ENCODE measurements around the gene EXOSC10.
"Not testable (repeated sequence)": the region's sequence is repeated elsewhere in the genome, so short reads cannot be mapped to it uniquely, and the experiment has no call there.

EXOSC10 gene

DNA sequence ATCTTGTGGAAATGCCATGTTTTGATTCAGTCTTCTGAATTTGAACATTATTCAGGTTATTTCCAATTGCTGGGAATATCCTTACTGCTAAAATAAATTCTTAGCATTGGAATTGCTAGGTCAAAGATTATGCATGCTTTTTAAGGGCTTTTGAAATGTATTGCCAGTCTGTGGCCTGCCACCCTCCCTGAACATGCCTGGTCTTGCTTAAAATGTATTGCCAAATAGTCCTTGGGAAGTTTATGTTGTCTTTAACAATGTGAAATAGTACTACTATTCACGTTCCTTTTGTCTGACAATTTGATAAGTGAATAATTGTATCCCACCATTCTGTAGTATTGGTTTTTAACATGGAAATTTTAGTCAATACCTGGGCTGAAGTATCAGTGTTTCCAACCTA, 73.6 kb downstream of the EXOSC10 start:
- ChIA-PET CTCF (no interaction called here), POLR2A (no interaction called here)
- TF ChIP-seq SP1 (IDR thresholded peaks at IDR 0.05) (no peak), BHLHE40 (IDR thresholded peaks at IDR 0.05; ENCODE audit: borderline replicate concordance) (no peak), CTBP1 (IDR thresholded peaks at IDR 0.05; ENCODE audit: borderline replicate concordance) (no peak), SUZ12 (IDR thresholded peaks at IDR 0.05) (no peak), FOXK2 (IDR thresholded peaks at IDR 0.05) (no peak), HDGF (IDR thresholded peaks at IDR 0.05; ENCODE audit: borderline replicate concordance) (no peak), TARDBP (IDR thresholded peaks at IDR 0.05) (no peak), FOXM1 (IDR thresholded peaks at IDR 0.05; ENCODE audit: borderline replicate concordance) (no peak), LEF1 (IDR thresholded peaks at IDR 0.05; ENCODE audit: borderline replicate concordance) (no peak), ZNF384 (IDR thresholded peaks at IDR 0.05) (no peak), NFRKB (IDR thresholded peaks at IDR 0.05) (no peak)
- DNase-seq (ENCODE audit: extremely low spot score) = no peak

DNA sequence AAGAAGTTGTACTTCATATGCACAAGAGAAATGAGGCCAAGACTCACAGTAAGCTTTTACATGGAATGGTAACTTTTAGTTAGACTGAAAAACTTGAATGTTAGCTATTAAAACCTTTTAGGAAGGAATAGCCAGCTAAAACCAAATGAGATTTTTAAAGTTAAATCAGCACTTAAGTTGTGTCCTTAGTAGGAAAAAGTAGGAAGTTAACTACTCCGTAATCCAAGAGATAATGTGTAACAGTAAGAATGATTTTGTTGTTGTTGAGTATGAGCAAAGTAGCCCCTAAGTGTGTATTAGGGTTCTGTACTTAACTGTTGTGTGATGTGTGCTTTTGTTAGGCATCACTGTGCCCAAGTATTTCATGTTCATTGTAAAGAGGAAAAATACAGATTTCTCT, 74.1 kb downstream of the EXOSC10 start:
- TF ChIP-seq ZNF384 (IDR thresholded peaks at IDR 0.05) (no peak), NFRKB (IDR thresholded peaks at IDR 0.05) (no peak), CTBP1 (IDR thresholded peaks at IDR 0.05; ENCODE audit: borderline replicate concordance) (no peak), BHLHE40 (IDR thresholded peaks at IDR 0.05; ENCODE audit: borderline replicate concordance) (no peak), SP1 (IDR thresholded peaks at IDR 0.05) (no peak), SUZ12 (IDR thresholded peaks at IDR 0.05) (no peak), FOXM1 (IDR thresholded peaks at IDR 0.05; ENCODE audit: borderline replicate concordance) (no peak), TARDBP (IDR thresholded peaks at IDR 0.05) (no peak), HDGF (IDR thresholded peaks at IDR 0.05; ENCODE audit: borderline replicate concordance) (no peak)
- TF ChIP-seq, protein P1, sequence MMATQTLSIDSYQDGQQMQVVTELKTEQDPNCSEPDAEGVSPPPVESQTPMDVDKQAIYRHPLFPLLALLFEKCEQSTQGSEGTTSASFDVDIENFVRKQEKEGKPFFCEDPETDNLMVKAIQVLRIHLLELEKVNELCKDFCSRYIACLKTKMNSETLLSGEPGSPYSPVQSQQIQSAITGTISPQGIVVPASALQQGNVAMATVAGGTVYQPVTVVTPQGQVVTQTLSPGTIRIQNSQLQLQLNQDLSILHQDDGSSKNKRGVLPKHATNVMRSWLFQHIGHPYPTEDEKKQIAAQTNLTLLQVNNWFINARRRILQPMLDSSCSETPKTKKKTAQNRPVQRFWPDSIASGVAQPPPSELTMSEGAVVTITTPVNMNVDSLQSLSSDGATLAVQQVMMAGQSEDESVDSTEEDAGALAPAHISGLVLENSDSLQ (IDR thresholded peaks at IDR 0.05) = no peak
- DNase-seq (ENCODE audit: extremely low spot score) = no peak
- POLR2A ChIA-PET = no interaction called here
- CTCF ChIA-PET = no interaction called here

DNA sequence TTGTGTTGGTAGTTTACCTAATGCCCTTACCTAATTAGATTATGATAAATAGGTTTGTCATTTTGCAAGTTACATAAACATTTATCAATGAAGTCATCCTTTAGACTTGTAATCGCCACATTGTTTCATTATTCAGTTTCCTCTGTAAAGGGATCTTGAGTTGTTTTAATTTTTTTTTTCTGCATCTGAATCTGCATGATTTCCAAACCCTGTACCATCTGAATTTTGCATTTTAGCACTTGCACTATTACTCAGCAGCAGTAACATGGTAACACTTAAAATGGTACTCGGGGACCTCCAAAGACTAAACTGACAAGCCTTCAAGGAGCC, 74.8 kb downstream of the EXOSC10 start:
- CTCF ChIA-PET = interaction anchor here (1.3 kb wide), 1 partner anchor 12 kb away, joined by 5 read pairs; no protein-coding TSS in a partner anchor
- no peak for DNase-seq (ENCODE audit: extremely low spot score)
- TF ChIP-seq ELF4 (IDR thresholded peaks at IDR 0.05) (no peak), FOXK2 (IDR thresholded peaks at IDR 0.05) (no peak), FOXA1 (IDR thresholded peaks at IDR 0.05) (no peak), BHLHE40 (IDR thresholded peaks at IDR 0.05; ENCODE audit: borderline replicate concordance) (no peak), ZNF384 (IDR thresholded peaks at IDR 0.05) (no peak), ARNT (IDR thresholded peaks at IDR 0.05) (no peak), L3MBTL2 (conservative IDR thresholded peaks at IDR 0.05) (no peak), FOXM1 (IDR thresholded peaks at IDR 0.05; ENCODE audit: borderline replicate concordance) (no peak), SP1 (IDR thresholded peaks at IDR 0.05) (no peak), TARDBP (IDR thresholded peaks at IDR 0.05) (no peak), CTBP1 (IDR thresholded peaks at IDR 0.05; ENCODE audit: borderline replicate concordance) (no peak), HDGF (IDR thresholded peaks at IDR 0.05; ENCODE audit: borderline replicate concordance) (no peak), LEF1 (IDR thresholded peaks at IDR 0.05; ENCODE audit: borderline replicate concordance) (no peak), NFRKB (IDR thresholded peaks at IDR 0.05) (no peak), SUZ12 (IDR thresholded peaks at IDR 0.05) (no peak)
- TF ChIP-seq, protein P1 (IDR thresholded peaks at IDR 0.05) = no peak
- POLR2A ChIA-PET = no interaction called here

DNA sequence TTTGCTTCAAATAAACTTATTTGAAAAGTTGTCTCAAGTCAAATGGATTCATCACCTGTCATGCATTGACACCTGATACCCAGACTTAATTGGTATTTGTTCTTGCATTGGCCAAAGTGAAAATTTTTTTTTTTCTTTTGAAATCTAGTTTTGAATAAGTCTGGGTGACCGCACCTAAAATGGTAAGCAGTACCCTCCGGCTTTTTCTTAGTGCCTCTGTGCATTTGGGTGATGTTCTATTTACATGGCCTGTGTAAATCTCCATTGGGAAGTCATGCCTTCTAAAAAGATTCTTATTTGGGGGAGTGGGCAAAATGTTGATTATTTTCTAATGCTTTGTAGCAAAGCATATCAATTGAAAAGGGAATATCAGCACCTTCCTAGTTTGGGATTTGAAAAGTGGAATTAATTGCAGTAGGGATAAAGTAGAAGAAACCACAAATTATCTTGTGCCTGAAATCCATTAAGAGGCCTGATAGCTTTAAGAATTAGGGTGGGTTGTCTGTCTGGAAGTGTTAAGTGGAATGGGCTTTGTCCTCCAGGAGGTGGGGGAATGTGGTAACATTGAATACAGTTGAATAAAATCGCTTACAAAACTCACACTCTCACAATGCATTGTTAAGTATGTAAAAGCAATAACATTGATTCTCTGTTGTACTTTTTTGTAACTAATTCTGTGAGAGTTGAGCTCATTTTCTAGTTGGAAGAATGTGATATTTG, 75.4 kb downstream of the EXOSC10 start:
- TF ChIP-seq ZNF384 (IDR thresholded peaks at IDR 0.05) (no peak), HDGF (IDR thresholded peaks at IDR 0.05; ENCODE audit: borderline replicate concordance) (no peak), ELF4 (IDR thresholded peaks at IDR 0.05) (no peak), NFRKB (IDR thresholded peaks at IDR 0.05) (no peak), SP1 (IDR thresholded peaks at IDR 0.05) (no peak), L3MBTL2 (conservative IDR thresholded peaks at IDR 0.05) (no peak), TARDBP (IDR thresholded peaks at IDR 0.05) (no peak), CTBP1 (IDR thresholded peaks at IDR 0.05; ENCODE audit: borderline replicate concordance) (no peak), FOXA1 (IDR thresholded peaks at IDR 0.05) (no peak), BHLHE40 (IDR thresholded peaks at IDR 0.05; ENCODE audit: borderline replicate concordance) (no peak)
- no peak for DNase-seq (ENCODE audit: extremely low spot score)
- ChIA-PET CTCF (interaction anchor here (1.3 kb wide), 1 partner anchor 13 kb away, joined by 5 read pairs; no protein-coding TSS in a partner anchor), POLR2A (no interaction called here)

DNA sequence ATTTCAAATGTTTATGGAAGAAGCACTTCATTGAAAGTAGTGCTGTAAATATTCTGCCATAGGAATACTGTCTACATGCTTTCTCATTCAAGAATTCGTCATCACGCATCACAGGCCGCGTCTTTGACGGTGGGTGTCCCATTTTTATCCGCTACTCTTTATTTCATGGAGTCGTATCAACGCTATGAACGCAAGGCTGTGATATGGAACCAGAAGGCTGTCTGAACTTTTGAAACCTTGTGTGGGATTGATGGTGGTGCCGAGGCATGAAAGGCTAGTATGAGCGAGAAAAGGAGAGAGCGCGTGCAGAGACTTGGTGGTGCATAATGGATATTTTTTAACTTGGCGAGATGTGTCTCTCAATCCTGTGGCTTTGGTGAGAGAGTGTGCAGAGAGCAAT, 76.5 kb downstream of the EXOSC10 start:
- DNase-seq (ENCODE audit: extremely low spot score) = no peak
- TF ChIP-seq SP1 (IDR thresholded peaks at IDR 0.05) = no peak
- no peak for TF ChIP-seq ELF4 (IDR thresholded peaks at IDR 0.05)
- TF ChIP-seq SUZ12 (IDR thresholded peaks at IDR 0.05) = no peak
- TF ChIP-seq BHLHE40 (IDR thresholded peaks at IDR 0.05; ENCODE audit: borderline replicate concordance) = no peak
- TF ChIP-seq FOXA1 (IDR thresholded peaks at IDR 0.05) = no peak
- TF ChIP-seq ZNF384 (IDR thresholded peaks at IDR 0.05) = no peak
- no peak for TF ChIP-seq TARDBP (IDR thresholded peaks at IDR 0.05)
- TF ChIP-seq LEF1 (IDR thresholded peaks at IDR 0.05; ENCODE audit: borderline replicate concordance) = no peak
- no peak for TF ChIP-seq CTBP1 (IDR thresholded peaks at IDR 0.05; ENCODE audit: borderline replicate concordance)
- no peak for TF ChIP-seq NFRKB (IDR thresholded peaks at IDR 0.05)
- TF ChIP-seq, protein P1 (IDR thresholded peaks at IDR 0.05) = no peak
- TF ChIP-seq HDGF (IDR thresholded peaks at IDR 0.05; ENCODE audit: borderline replicate concordance) = no peak
- TF ChIP-seq L3MBTL2 (conservative IDR thresholded peaks at IDR 0.05) = no peak
- TF ChIP-seq ARNT (IDR thresholded peaks at IDR 0.05) = no peak
- TF ChIP-seq FOXM1 (IDR thresholded peaks at IDR 0.05; ENCODE audit: borderline replicate concordance) = no peak
- TF ChIP-seq FOXK2 (IDR thresholded peaks at IDR 0.05) = no peak
- ChIA-PET CTCF (no interaction called here), POLR2A (no interaction called here)

DNA sequence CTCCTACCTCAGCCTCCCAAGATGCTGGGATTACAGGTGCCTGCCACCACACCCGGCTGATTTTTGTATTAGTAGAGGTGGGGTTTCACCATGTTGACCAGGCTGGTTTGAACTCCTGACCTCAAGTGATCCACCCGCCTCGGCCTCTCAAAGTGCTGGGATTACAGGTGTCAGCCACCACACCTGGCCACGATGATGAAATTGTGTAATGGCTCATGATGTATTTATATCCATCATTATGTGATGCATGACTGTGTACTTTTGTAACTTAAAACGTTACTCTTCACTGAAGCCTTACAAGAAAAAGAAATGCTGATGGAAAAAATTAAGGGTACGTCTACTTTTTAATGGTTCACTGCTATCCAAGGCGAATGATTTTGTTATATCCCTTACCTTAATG, 79.7 kb downstream of the EXOSC10 start:
- DNase-seq (ENCODE audit: extremely low spot score) = no peak
- CTCF ChIA-PET = no interaction called here
- TF ChIP-seq, protein P1 (IDR thresholded peaks at IDR 0.05) = no peak
- no peak for TF ChIP-seq L3MBTL2 (conservative IDR thresholded peaks at IDR 0.05)
- TF ChIP-seq TARDBP (IDR thresholded peaks at IDR 0.05) = no peak
- TF ChIP-seq ZNF384 (IDR thresholded peaks at IDR 0.05) = no peak
- TF ChIP-seq LEF1 (IDR thresholded peaks at IDR 0.05; ENCODE audit: borderline replicate concordance) = no peak
- POLR2A ChIA-PET = no interaction called here

DNA sequence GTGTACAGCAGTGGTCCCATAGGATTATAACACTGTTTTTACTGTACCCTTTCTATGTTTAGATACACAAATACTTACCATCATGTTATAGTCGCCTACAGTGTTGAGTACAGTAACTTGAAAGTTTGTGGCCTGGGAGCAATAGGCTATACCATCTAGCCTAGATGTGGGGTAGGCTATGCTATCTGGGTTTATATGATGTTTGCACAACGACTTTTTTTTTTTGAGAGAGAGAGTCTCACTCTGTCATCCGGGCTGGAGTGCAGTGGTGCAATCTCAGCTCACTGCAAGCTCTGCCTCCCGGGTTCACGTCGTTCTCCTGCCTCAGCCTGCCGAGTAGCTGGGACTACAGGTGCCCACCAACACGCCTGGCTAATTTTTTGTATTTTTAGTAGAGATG, 80.3 kb downstream of the EXOSC10 start:
- CTCF ChIA-PET; DNase-seq (ENCODE audit: extremely low spot score); POLR2A ChIA-PET: not testable (repeated sequence)

Measured in HEK293T (cell line).